Measurements from ENCODE around the gene TRABD2B.

- TF ChIP-seq CTCF (conservative IDR thresholded peaks at IDR 0.05; ENCODE audit: low read depth, low read length) (no peak), CHD1 (IDR thresholded peaks at IDR 0.05; ENCODE audit: low read depth, low read length) (no peak), POLR2A (IDR thresholded peaks at IDR 0.05; ENCODE audit: low read depth, low read length) (no peak), RAD21 (IDR thresholded peaks at IDR 0.05; ENCODE audit: low read length) (no peak), BHLHE40 (IDR thresholded peaks at IDR 0.05; ENCODE audit: low read depth, low read length) (no peak), MAZ (IDR thresholded peaks at IDR 0.05; ENCODE audit: borderline replicate concordance, low read depth, low read length) (no peak), SMC3 (IDR thresholded peaks at IDR 0.05; ENCODE audit: low read depth, low read length) (no peak), CEBPB (IDR thresholded peaks at IDR 0.05; ENCODE audit: low read depth, low read length) (no peak), ELK1 (IDR thresholded peaks at IDR 0.05; ENCODE audit: borderline replicate concordance, low read depth, low read length) (no peak), MXI1 (IDR thresholded peaks at IDR 0.05; ENCODE audit: borderline replicate concordance, low read depth, low read length) (no peak), RCOR1 (IDR thresholded peaks at IDR 0.05; ENCODE audit: insufficient replicate concordance, low read length) (no peak), RFX5 (IDR thresholded peaks at IDR 0.05; ENCODE audit: low read depth, low read length) (no peak)
Measured at GRCh38 chr1:47751996-47752451, 245.2 kb downstream of the TRABD2B start.
